CD8-positive, alpha-beta memory T cell (primary cell): ENCODE results near the gene GSC2. TPM values are rescaled to one million over a fixed set of nuclear protein-coding genes. Genes with fewer than 3 reads are reported as not detected.
A peak's percentile ranks its signal among the peaks of the same experiment; 100 is the strongest.
"Not testable (repeated sequence)": the region's sequence is repeated elsewhere in the genome, so short reads cannot be mapped to it uniquely, and the experiment has no call there.

Source experiments
- CTCF ChIA-PET: fragments of 350-600 bp; sonication (Branson Sonifier 250); formaldehyde crosslinking; loops from one replicate; lab custom pipeline; 2021; ENCODE audit warnings: antibody characterized with exemption; lab: Charles Lee
- POLR2A ChIA-PET: fragments of 350-600 bp; sonication (Branson Sonifier 250); formaldehyde crosslinking; loops from one replicate; lab custom pipeline; 2021; ENCODE audit warnings: antibody characterized with exemption; lab: Charles Lee
- DNase-seq, 5 donors: peaks; one replicate each; pipeline versions ENCODE4 v3.0.0 to v3.0.0-alpha.2; 2020 to 2022; ENCODE audit warnings: mixed read lengths in 1 of 5
- H3K27ac ChIP-seq: one replicate; pipeline ENCODE4 v1.7.0; 2013; ENCODE audit warnings: low read depth, mild to moderate bottlenecking, low read length, moderate library complexity
- H3K27me3 ChIP-seq: 2 replicates; pipeline ENCODE4 v1.7.0; 2013; ENCODE audit warnings: low read length, mild to moderate bottlenecking; ENCODE audit not compliant: insufficient read depth, poor library complexity, severe bottlenecking
- H3K36me3 ChIP-seq: 2 replicates; pipeline ENCODE4 v1.7.0; 2013; ENCODE audit warnings: mild to moderate bottlenecking, low read length, moderate library complexity; ENCODE audit not compliant: insufficient read depth
- H3K4me1 ChIP-seq: 2 replicates; pipeline ENCODE4 v1.7.0; 2013; ENCODE audit warnings: mild to moderate bottlenecking, low read length, moderate library complexity; ENCODE audit not compliant: insufficient read depth
- H3K4me3 ChIP-seq: 2 replicates; pipeline ENCODE4 v1.7.0; 2013; ENCODE audit warnings: mild to moderate bottlenecking, low read length
- H3K9me3 ChIP-seq: 2 replicates; pipeline ENCODE4 v1.7.0; 2013; ENCODE audit warnings: mild to moderate bottlenecking, low read length
- H3K27ac Mint-ChIP-seq, 8 donors: one replicate each; pipeline ENCODE4 v1.8.0; 2020 to 2021; ENCODE audit warnings: mixed read lengths in 8 of 8, mild to moderate bottlenecking in 6 of 8, inconsistent platforms in 3 of 8, moderate library complexity in 3 of 8
- H3K27me3 Mint-ChIP-seq, 2 donors: one replicate each; pipeline ENCODE4 v1.8.0; 2020 to 2021; ENCODE audit warnings: mixed read lengths in 2 of 2, mild to moderate bottlenecking in 1 of 2, moderate library complexity in 1 of 2
- H3K36me3 Mint-ChIP-seq, 3 donors: one replicate each; pipeline ENCODE4 v1.8.0; 2020 to 2021; ENCODE audit warnings: mixed read lengths in 3 of 3, inconsistent platforms in 1 of 3, mild to moderate bottlenecking in 1 of 3
- H3K4me1 Mint-ChIP-seq, 3 donors: one replicate each; pipeline ENCODE4 v1.8.0; 2020 to 2021; ENCODE audit warnings: mixed read lengths in 3 of 3, inconsistent platforms in 1 of 3, mild to moderate bottlenecking in 1 of 3
- H3K4me3 Mint-ChIP-seq, 7 donors: one replicate each; pipeline ENCODE4 v1.8.0; 2020 to 2021; ENCODE audit warnings: mixed read lengths in 7 of 7, mild to moderate bottlenecking in 6 of 7, moderate library complexity in 4 of 7, inconsistent platforms in 2 of 7
- H3K9me3 Mint-ChIP-seq, 5 donors: one replicate each; pipeline ENCODE4 v1.8.0; 2020 to 2022; ENCODE audit warnings: mixed read lengths in 5 of 5, mild to moderate bottlenecking in 3 of 5, moderate library complexity in 2 of 5, inconsistent platforms in 1 of 5
- polyA plus RNA-seq: library from polyadenylated mRNA; unstranded; fragments of 300-500 nt; fragmentation: Illumina TruSeq; gene quantifications from one replicate; pipeline ENCODE4 v1.2.3, GENCODE V29; 2021
- total RNA-seq, 2 experiments: library from RNA; stranded (reverse); gene quantifications; one replicate each; pipeline ENCODE4 v1.2.3, GENCODE V29; 2021

Gene GSC2
- total and polyA plus RNA-seq, 3 experiments from 2014 or later, result not detected

GRCh38 chr22:19169947-19170318 is 19.8 kb upstream of the GSC2 start:
- peaks cover 33 to 38% of the 10 kb centered on the region in 2 donors for H3K27me3 Mint-ChIP-seq
- ChIA-PET CTCF (no interaction called here), POLR2A (no interaction called here)
- no peaks in the 10 kb centered on the region for H3K9me3 ChIP-seq
- peak overlapping the region in 2 of 8 donors; percentile 6 to 94 for H3K27ac Mint-ChIP-seq
- H3K4me1 Mint-ChIP-seq, result peaks cover 23 to 47% (median 25%) of the 10 kb centered on the region in 3 donors
- peaks cover 5% of the 10 kb centered on the region for H3K36me3 ChIP-seq
- H3K4me3 ChIP-seq, result peak overlapping the region; percentile 25
- DNase-seq, result no peak
- peaks cover 26% of the 10 kb centered on the region for H3K27me3 ChIP-seq
- no peak overlapping the region for H3K27ac ChIP-seq
- H3K4me3 Mint-ChIP-seq, result peak overlapping the region; percentile 92 to 95 (median 94)
- H3K4me1 ChIP-seq, result peaks cover 34% of the 10 kb centered on the region
- H3K9me3 Mint-ChIP-seq, result no peaks in the 10 kb centered on the region
- H3K36me3 Mint-ChIP-seq, result peaks cover 0 to 11% (median 0%) of the 10 kb centered on the region in 3 donors

DNA sequence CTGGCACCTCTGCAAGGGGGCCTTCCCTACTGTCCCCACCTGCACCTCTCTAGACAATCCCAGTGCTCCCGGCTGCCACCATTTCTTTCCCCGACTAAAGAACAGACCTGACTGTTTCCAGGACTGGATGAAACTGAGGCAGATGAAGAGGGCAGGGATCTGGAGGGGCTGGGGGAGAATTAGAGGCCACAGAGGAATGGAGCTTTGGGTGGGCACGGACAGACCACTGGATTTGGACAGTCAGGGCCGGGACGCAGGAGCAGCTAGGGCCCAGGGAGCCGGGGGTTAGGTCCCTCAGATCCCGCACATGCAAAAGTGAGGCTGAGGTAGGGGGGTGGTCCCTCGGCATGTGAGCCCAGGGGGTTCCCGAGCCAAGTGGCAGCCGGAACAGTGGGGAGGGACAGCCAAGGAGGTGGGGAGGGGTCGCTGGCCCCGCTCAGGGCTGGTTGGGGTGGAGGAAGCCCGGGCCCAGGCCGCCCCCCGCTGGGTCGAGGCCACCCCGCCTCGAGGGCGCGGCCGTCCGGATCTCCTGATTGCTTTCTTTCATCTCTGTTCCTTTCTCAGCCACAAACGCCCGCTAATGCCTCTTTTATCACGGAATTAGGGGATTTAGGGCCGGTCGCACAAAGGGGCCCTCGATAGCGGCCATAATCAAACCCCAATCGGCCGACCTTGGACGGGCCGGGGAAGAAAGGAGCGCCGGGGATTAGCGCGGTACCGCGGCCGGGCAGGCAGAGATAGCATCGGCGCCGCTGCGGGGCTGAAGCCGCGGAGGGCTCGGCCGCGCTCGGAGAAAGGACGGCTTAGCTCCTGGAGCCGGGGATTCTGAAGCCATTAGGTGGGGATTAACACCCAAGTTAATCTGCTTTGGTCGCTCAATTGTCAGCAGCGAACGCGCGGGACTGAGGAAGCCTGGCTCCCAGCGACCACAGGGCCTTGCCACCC is 19.2 kb upstream of the GSC2 start:
- H3K4me3 Mint-ChIP-seq, result peak overlapping the region; percentile 41 to 72 (median 63)
- CTCF ChIA-PET, result no interaction called here
- peak overlapping the region; percentile 25 for H3K4me3 ChIP-seq

DNA sequence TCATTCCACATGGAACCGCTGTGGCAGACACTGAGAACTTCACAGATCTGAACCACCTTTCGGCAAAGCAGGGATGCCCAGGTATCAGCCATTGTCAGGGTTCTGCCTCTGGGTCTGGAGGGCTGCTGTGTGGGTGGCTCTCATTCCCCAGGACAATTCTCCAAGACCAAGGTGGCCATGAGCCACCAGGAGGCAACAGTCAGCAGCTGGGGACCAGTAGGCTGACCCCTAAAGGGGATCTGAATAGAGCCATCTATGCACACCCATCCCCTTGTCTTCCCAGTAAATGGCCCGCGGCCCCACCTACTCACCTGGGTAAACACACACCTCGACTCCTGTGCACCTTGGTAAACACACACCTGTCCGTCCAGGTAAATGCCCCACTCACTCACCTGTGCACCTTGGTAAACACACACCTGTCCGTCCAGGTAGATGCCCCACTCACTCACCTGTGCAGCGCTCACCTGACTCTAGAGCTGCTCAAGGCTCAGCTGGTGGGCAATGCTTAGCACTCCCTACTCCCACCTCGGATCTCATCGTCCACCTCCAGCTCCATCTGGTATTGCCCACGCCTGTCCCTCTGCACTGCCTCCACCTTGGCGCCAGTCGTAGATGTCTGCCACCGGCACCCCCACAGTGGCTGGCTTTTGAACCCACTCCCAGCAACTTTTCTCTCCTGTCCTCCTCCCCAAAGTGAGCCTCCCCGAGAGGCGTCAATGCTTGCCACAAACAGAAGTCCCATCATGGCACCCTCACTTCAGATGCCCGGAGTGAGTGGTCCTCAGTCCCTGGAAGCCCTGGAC is 18.2 kb upstream of the GSC2 start:
- Mint-ChIP-seq H3K4me1 (peaks cover 19 to 42% (median 21%) of the 10 kb centered on the region in 3 donors), H3K4me3 (peak overlapping the region in 4 of 7 donors; percentile 3 to 61 (median 50)), H3K27me3 (peaks cover 36 to 41% of the 10 kb centered on the region in 2 donors), H3K36me3 (peaks cover 0 to 11% (median 4%) of the 10 kb centered on the region in 3 donors), H3K27ac (peak overlapping the region in 2 of 8 donors; percentile 11 to 62), H3K9me3 (peaks cover 0 to 5% (median 0%) of the 10 kb centered on the region in 5 donors)
- Histone ChIP-seq H3K4me3 (no peak overlapping the region), H3K27ac (no peak overlapping the region), H3K9me3 (no peaks in the 10 kb centered on the region), H3K27me3 (peaks cover 26% of the 10 kb centered on the region), H3K4me1 (peaks cover 33% of the 10 kb centered on the region), H3K36me3 (no peaks in the 10 kb centered on the region)
- CTCF ChIA-PET, result interaction anchor here (1.1 kb wide), 1 partner anchor 24 kb away, joined by 3 read pairs; the partner anchor contains the start of gene ESS2
- POLR2A ChIA-PET, result no interaction called here
- no peak for DNase-seq

More for the DNA sequence above, 19.2 kb upstream of the GSC2 start:
- Mint-ChIP-seq H3K36me3 (peaks cover 0 to 11% (median 4%) of the 10 kb centered on the region in 3 donors), H3K4me1 (peaks cover 23 to 47% (median 25%) of the 10 kb centered on the region in 3 donors), H3K9me3 (peaks cover 0 to 5% (median 0%) of the 10 kb centered on the region in 5 donors), H3K27ac (peak overlapping the region in 5 of 8 donors; percentile 6 to 62 (median 26)), H3K27me3 (peaks cover 33 to 41% of the 10 kb centered on the region in 2 donors)
- POLR2A ChIA-PET, result no interaction called here
- Histone ChIP-seq H3K27me3 (peaks cover 26% of the 10 kb centered on the region), H3K27ac (no peak overlapping the region), H3K9me3 (no peaks in the 10 kb centered on the region), H3K36me3 (peaks cover 5% of the 10 kb centered on the region), H3K4me1 (peaks cover 34% of the 10 kb centered on the region)
- no peak for DNase-seq

GRCh38 chr22:19167106-19167869 is 17.2 kb upstream of the GSC2 start:
- peaks cover 11 to 32% (median 14%) of the 10 kb centered on the region in 3 donors for H3K4me1 Mint-ChIP-seq
- no peaks in the 10 kb centered on the region for H3K9me3 ChIP-seq
- peaks cover 0 to 5% (median 0%) of the 10 kb centered on the region in 5 donors for H3K9me3 Mint-ChIP-seq
- H3K36me3 Mint-ChIP-seq, result peaks cover 0 to 11% (median 4%) of the 10 kb centered on the region in 3 donors
- no peak overlapping the region for H3K27ac ChIP-seq
- peaks cover 29% of the 10 kb centered on the region for H3K27me3 ChIP-seq
- CTCF ChIA-PET, result interaction anchor here (1.1 kb wide), 1 partner anchor 23 kb away, joined by 3 read pairs; the partner anchor contains the start of gene ESS2
- no peaks in the 10 kb centered on the region for H3K36me3 ChIP-seq
- H3K4me3 Mint-ChIP-seq, result peak overlapping the region in 2 of 7 donors; percentile 41 to 61
- no peak overlapping the region for H3K4me3 ChIP-seq
- POLR2A ChIA-PET, result no interaction called here
- H3K27ac Mint-ChIP-seq, result peak overlapping the region in 1 of 8 donors; percentile 41
- peaks cover 23% of the 10 kb centered on the region for H3K4me1 ChIP-seq
- no peak for DNase-seq
- H3K27me3 Mint-ChIP-seq, result peaks cover 36 to 41% of the 10 kb centered on the region in 2 donors

DNA sequence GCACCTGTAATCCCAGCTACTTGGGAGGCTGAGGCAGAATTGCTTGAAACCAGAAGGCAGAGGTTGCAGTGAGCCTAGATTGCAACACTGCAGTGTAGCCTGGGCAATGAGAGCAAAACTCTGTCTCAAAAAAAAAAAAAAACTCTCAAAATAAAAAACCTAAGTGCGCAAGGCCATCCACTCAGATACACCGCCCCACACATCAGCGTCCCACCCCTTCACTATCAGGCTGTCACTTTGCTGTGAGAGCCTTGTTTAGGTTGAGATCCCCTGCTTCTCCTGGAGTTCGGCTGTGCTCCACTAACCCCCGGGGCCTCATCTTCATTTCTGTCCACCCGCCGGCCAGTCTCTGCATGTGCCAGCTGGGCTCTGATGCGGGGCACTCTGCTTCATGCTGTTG is 16.3 kb upstream of the GSC2 start:
- Mint-ChIP-seq H3K4me3 (peak overlapping the region in 1 of 7 donors; percentile 37), H3K4me1 (peaks cover 7 to 27% (median 11%) of the 10 kb centered on the region in 3 donors), H3K27ac (no peak overlapping the region), H3K36me3 (peaks cover 0 to 7% (median 4%) of the 10 kb centered on the region in 3 donors), H3K9me3 (peaks cover 0 to 5% (median 0%) of the 10 kb centered on the region in 5 donors), H3K27me3 (peaks cover 36 to 41% of the 10 kb centered on the region in 2 donors)
- DNase-seq, result no peak
- POLR2A ChIA-PET, result no interaction called here
- H3K36me3 ChIP-seq, result no peaks in the 10 kb centered on the region
- H3K4me1 ChIP-seq, result peaks cover 19% of the 10 kb centered on the region
- CTCF ChIA-PET, result no interaction called here
- no peak overlapping the region for H3K27ac ChIP-seq
- no peaks in the 10 kb centered on the region for H3K9me3 ChIP-seq
- peaks cover 29% of the 10 kb centered on the region for H3K27me3 ChIP-seq
- H3K4me3 ChIP-seq, result no peak overlapping the region

DNA sequence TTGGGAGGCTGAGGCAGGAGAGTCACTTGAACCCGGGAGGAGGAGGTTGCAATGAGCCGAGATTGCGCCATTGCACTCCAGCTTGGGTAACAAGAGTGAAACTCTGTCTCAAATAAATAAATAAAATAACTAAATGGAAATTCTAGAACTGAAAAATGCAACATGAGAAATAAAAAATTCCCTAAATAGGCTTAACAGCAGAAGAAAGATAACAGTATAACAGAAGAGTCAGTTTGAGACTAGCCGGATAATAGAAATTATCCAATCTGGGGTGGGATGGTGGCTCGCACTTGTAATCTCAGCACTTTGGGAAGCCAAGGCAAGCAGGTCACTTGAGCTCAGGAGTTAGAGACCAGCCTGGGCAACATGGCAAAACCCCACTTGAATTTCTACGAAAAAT is 14.3 kb upstream of the GSC2 start:
- Mint-ChIP-seq H3K36me3 (peaks cover 0 to 4% (median 0%) of the 10 kb centered on the region in 3 donors), H3K27ac (no peak overlapping the region), H3K4me3 (no peak overlapping the region), H3K9me3 (peaks cover 0 to 5% (median 0%) of the 10 kb centered on the region in 5 donors), H3K4me1 (peaks cover 0 to 9% (median 2%) of the 10 kb centered on the region in 3 donors), H3K27me3 (peaks cover 36 to 43% of the 10 kb centered on the region in 2 donors)
- Histone ChIP-seq H3K27ac (no peak overlapping the region), H3K4me1 (peaks cover 2% of the 10 kb centered on the region), H3K9me3 (no peaks in the 10 kb centered on the region), H3K27me3 (peaks cover 22% of the 10 kb centered on the region), H3K36me3 (no peaks in the 10 kb centered on the region), H3K4me3 (no peak overlapping the region)
- ChIA-PET POLR2A (no interaction called here), CTCF (no interaction called here)
- DNase-seq, result no peak

DNA sequence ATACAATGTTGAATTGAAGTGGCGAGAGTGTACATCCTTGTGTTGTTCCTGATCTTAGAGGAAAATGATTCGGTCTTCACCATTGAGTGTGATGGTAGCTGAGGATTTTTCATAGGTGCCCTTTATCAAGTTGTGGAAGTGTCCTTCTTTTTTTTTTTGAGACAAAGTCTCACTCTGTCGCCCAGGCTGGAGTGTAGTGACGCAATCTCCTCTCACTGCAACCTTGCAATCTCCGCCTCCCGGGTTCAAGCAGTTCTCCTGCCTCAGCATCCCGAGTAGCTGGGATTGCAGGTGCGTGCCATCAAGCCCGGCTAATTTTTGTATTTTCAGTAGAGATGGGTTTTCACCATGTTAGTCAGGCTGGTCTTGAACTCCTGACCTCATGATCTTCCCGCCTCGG is 8.6 kb upstream of the GSC2 start:
- H3K27ac ChIP-seq, DNase-seq, H3K4me1 Mint-ChIP-seq, H3K4me1 ChIP-seq, H3K27ac Mint-ChIP-seq, H3K4me3 Mint-ChIP-seq, H3K9me3 Mint-ChIP-seq, H3K4me3 ChIP-seq, H3K36me3 ChIP-seq, H3K9me3 ChIP-seq, H3K27me3 ChIP-seq, H3K36me3 Mint-ChIP-seq, CTCF ChIA-PET: not testable (repeated sequence)
- H3K27me3 Mint-ChIP-seq, result peaks cover 14 to 27% of the 10 kb centered on the region in 2 donors
- POLR2A ChIA-PET, result interaction anchor here (0.6 kb wide), 1 partner anchor 1799 kb away, joined by 4 read pairs; no protein-coding TSS in a partner anchor
